Thyroid gland (tissue), 4 donors: ENCODE results near the gene ITGB2.

Experiments used
- CTCF ChIP-seq, 6 experiments: fragments of 200-600 bp in 3 of 6; fragments of 450-650 bp in 3 of 6; sonication (generic) in 3 of 6; IDR thresholded peaks; one replicate each; pipeline ENCODE4 v1.5.1; 2016 to 2019; ENCODE audit warnings: antibody characterized with exemption in 6 of 6, mild to moderate bottlenecking in 2 of 6, inconsistent platforms in 1 of 6, moderate library complexity in 1 of 6
- POLR2A ChIP-seq, 2 donors: fragments of 450-650 bp; IDR thresholded peaks; one replicate each; pipeline ENCODE4 v1.6.1; 2017; ENCODE audit warnings: antibody characterized with exemption in 2 of 2, mild to moderate bottlenecking in 2 of 2, moderate library complexity in 1 of 2

GRCh38 chr21:44894687-44895302 lies 25.9 kb downstream of the ITGB2 start:
- TF ChIP-seq CTCF (IDR thresholded peaks at IDR 0.05) = no peak
- no peak for TF ChIP-seq POLR2A (IDR thresholded peaks at IDR 0.05)
